Measurements from ENCODE around the gene HDAC6. TPM values are rescaled to one million over a fixed set of nuclear protein-coding genes. Genes with fewer than 3 reads are reported as not detected.

HDAC6 gene
- total and polyA plus RNA-seq, 11 donors = 27.7 to 48.6 (median 36.9) TPM

DNA sequence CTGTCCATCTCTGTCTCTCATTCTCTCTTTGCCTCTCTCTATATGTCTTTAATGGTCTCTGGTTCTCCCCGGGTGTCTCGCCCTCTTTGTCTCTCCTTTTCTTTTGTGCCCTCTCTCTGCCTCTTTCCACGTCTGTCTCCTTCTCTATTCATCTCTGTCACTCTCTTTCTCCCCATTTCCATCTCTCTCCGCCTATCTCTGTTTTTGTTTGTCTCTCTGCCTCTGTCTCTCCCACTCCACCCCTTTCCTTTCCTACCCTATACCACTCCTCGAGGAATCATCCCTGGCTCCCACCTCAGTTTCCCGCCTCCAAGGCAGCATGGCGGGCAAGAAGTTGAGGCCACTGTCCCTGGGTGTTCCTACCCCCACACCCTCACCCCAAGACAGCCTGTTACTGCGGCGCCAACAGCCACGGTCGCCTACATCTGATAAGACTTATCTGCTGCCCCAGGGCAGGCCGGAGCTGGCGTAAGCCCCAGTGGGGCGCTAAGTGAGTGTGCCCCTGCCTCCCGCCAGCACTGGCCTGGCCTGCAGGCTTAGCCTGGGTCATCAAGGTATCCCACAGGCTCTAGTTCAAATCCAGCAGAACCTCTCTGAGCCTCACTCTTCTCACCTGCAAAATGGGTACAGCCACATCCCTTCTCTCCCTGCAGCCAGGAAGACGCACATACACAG is 16.2 kb upstream of the HDAC6 start:
- TF ChIP-seq POLR2A (IDR thresholded peaks at IDR 0.05) = no peak
- no peak for TF ChIP-seq CTCF (IDR thresholded peaks at IDR 0.05)
- Histone ChIP-seq H3K4me1 (no peaks in the 10 kb centered on the region), H3K4me3 (no peak overlapping the region), H3K27ac (no peak overlapping the region), H3K36me3 (no peaks in the 10 kb centered on the region), H3K27me3 (peaks cover 0 to 39% (median 0%) of the 10 kb centered on the region in 9 donors), H3K9me3 (no peaks in the 10 kb centered on the region)
- 67 to 73% (median 71%) methylated on average over 16 of the region's 16 CpGs for WGBS, 4 donors
- DNase-seq = no peak
- no peak for ATAC-seq
- intact Hi-C loops (cut with DNase I) = no loop called here

GRCh38 chrX:48786341-48786800 is 15.5 kb upstream of the HDAC6 start, which contains the start of gene GATA1:
GATA1 (plus strand) TSS chrX:48786590; CDS start chrX:48791110, 4,520 bp downstream.
- no peak within 1 kb of the TSS for H3K27ac ChIP-seq
- peaks cover 0 to 39% (median 0%) of the 10 kb centered on the region in 9 donors for H3K27me3 ChIP-seq
- TF ChIP-seq POLR2A (IDR thresholded peaks at IDR 0.05) (no peak), CTCF (IDR thresholded peaks at IDR 0.05) (no peak)
- DNase-seq = no peak
- H3K4me1 ChIP-seq = no peaks in the 10 kb centered on the region
- intact Hi-C loops (cut with DNase I) = no loop called here
- H3K9me3 ChIP-seq = no peaks in the 10 kb centered on the region
- H3K4me3 ChIP-seq = no peak within 1 kb of the TSS
- 62 to 92% (median 79%) methylated on average over 6 to 7 of the region's 7 CpGs for WGBS, 4 donors
- H3K36me3 ChIP-seq = no peaks in the 10 kb centered on the region
- no peak for ATAC-seq

GRCh38 chrX:48786825-48787504 is 14.9 kb upstream of the HDAC6 start:
- intact Hi-C loops (cut with DNase I) = no loop called here
- WGBS, 4 donors = 55 to 61% (median 59%) methylated on average over 6 of the region's 6 CpGs
- ATAC-seq (no peak), DNase-seq (no peak)
- no peak overlapping the region for H3K4me3 ChIP-seq
- peaks cover 0 to 39% (median 0%) of the 10 kb centered on the region in 9 donors for H3K27me3 ChIP-seq
- no peaks in the 10 kb centered on the region for H3K9me3 ChIP-seq
- H3K4me1 ChIP-seq = no peaks in the 10 kb centered on the region
- no peak overlapping the region for H3K27ac ChIP-seq
- TF ChIP-seq POLR2A (IDR thresholded peaks at IDR 0.05) (no peak), CTCF (IDR thresholded peaks at IDR 0.05) (no peak)
- no peaks in the 10 kb centered on the region for H3K36me3 ChIP-seq

Measured in heart left ventricle (tissue), 16 donors.